ENCODE data around the gene UXT. TPM values are rescaled to one million over a fixed set of nuclear protein-coding genes. Genes with fewer than 3 reads are reported as not detected.

Gene UXT
- total and polyA plus RNA-seq, 9 of the 15 experiments (the other 6 are each of a cell fraction or from before 2014, with no cell fraction given): 141 to 300 (median 204) TPM

DNA sequence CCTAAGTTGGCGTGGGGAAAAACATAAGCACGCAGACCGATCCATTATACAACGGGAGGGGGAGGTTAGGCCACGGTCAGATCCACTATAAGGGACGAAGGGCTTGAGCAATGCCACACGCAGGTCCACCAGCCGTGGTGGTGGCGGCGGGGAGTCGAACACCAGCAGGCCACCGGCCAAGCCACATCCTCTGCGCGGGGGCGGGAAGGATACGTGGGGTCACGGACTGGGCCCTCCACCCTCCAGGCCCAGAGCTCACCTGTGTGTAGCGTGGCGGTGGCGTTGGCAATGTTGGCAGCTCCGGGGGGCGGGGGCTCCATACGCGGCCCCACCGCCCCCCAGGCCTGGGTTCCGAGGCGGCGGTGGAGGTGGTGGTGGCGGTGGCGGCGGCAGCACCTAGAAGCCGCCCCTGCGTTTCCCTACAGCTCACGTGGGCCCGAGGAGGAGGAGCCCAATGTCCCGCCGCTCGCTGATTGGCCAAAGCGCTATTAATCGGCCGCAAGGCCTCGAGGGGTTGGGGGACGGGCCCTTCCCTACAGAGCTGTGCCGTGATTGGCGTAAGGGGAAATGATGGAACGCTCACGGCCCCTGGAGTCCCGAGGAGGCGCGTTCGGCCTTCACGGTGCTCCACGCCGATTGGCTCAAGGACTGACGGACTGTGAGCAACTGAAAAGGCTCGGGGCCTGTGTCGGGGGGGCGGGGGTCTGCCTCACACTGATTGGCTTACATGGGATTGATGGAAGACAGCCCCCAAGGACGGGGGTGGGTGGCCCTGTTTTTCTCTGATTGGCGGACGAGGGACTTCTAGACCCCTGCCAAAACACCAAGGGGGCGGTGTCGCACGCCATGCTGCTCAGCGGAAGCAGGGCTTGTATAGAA lies 8.6 kb downstream of the UXT start, which contains the start of gene ELK1 (continued):
- TF ChIP-seq CEBPB (tag; IDR thresholded peaks at IDR 0.05): no peak
- TF ChIP-seq CTBP1 (IDR thresholded peaks at IDR 0.05; ENCODE audit: borderline replicate concordance): no peak; the same call in none of the 2 replicates
- TF ChIP-seq SREBF1 (IDR thresholded peaks at IDR 0.05; ENCODE audit: borderline replicate concordance, low read depth, low read length): no peak
- no peak for TF ChIP-seq RBM14 (IDR thresholded peaks at IDR 0.05; ENCODE audit: borderline replicate concordance, insufficient read depth, low read depth, low read length)
- TF ChIP-seq PRPF4 (IDR thresholded peaks at IDR 0.05; ENCODE audit: insufficient read depth, low read depth, low read length, poor library complexity, severe bottlenecking): no peak
- TF ChIP-seq NUFIP1 (IDR thresholded peaks at IDR 0.05; ENCODE audit: partially characterized antibody): no peak
- no peak for TF ChIP-seq RBM17 (IDR thresholded peaks at IDR 0.05; ENCODE audit: borderline replicate concordance, low read depth, low read length)
- TF ChIP-seq ZNF699 (CRISPR knock-in tag; IDR thresholded peaks at IDR 0.05; ENCODE audit: insufficient replicate concordance): no peak
- no peak for TF ChIP-seq ILK (tag; IDR thresholded peaks at IDR 0.05; ENCODE audit: borderline replicate concordance, low read depth)
- TF ChIP-seq BMI1 (IDR thresholded peaks at IDR 0.05; ENCODE audit: low read length): no peak
- no peak for TF ChIP-seq ZNF764 (CRISPR knock-in tag; IDR thresholded peaks at IDR 0.05; ENCODE audit: low read depth)
- no peak for TF ChIP-seq NR1H2 (CRISPR knock-in tag; IDR thresholded peaks at IDR 0.05)
- TF ChIP-seq, protein P1, sequence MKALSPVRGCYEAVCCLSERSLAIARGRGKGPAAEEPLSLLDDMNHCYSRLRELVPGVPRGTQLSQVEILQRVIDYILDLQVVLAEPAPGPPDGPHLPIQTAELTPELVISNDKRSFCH (CRISPR knock-in tag; IDR thresholded peaks at IDR 0.05): no peak
- TF ChIP-seq, protein P1 (tag; IDR thresholded peaks at IDR 0.05): no peak
- no peak for TF ChIP-seq CBFB (CRISPR knock-in tag; IDR thresholded peaks at IDR 0.05)
- peak; percentile 33 for TF ChIP-seq CCNT2 (IDR thresholded peaks at IDR 0.05; ENCODE audit: borderline replicate concordance, extremely low read depth, insufficient read length, low read depth, low read length)
- no peak for TF ChIP-seq RUNX1 (IDR thresholded peaks at IDR 0.05; ENCODE audit: low read depth)
- no peak for TF ChIP-seq BRCA1 (IDR thresholded peaks at IDR 0.05)
- TF ChIP-seq BRCA1 (CRISPR knock-in tag; IDR thresholded peaks at IDR 0.05): no peak
- no peak for TF ChIP-seq JUNB (CRISPR knock-in tag; conservative IDR thresholded peaks at IDR 0.05)
- TF ChIP-seq NRF1 (conservative IDR thresholded peaks at IDR 0.05 in 1 of 2, IDR thresholded peaks at IDR 0.05 in 1 of 2): peak; percentile 64 to 65
- TF ChIP-seq BRD9 (IDR thresholded peaks at IDR 0.05; ENCODE audit: low read depth, partially characterized antibody): no peak
- TF ChIP-seq HNRNPUL1 (IDR thresholded peaks at IDR 0.05; ENCODE audit: low read length): no peak
- TF ChIP-seq CBX1 (IDR thresholded peaks at IDR 0.05; ENCODE audit: low read depth): no peak
- peak; percentile 47; the same call in 1 of the 2 replicates for TF ChIP-seq MYC (IDR thresholded peaks at IDR 0.05; ENCODE audit: low read depth, low read length)
- TF ChIP-seq MYC (CRISPR knock-in tag; IDR thresholded peaks at IDR 0.05; ENCODE audit: borderline replicate concordance, low read depth): no peak
- no peak for TF ChIP-seq RBM25 (IDR thresholded peaks at IDR 0.05; ENCODE audit: low read depth, low read length, severe bottlenecking)
- TF ChIP-seq RBM22 (IDR thresholded peaks at IDR 0.05; ENCODE audit: low read depth, low read length, poor library complexity, severe bottlenecking): peak; percentile 51
- TF ChIP-seq, protein P2, sequence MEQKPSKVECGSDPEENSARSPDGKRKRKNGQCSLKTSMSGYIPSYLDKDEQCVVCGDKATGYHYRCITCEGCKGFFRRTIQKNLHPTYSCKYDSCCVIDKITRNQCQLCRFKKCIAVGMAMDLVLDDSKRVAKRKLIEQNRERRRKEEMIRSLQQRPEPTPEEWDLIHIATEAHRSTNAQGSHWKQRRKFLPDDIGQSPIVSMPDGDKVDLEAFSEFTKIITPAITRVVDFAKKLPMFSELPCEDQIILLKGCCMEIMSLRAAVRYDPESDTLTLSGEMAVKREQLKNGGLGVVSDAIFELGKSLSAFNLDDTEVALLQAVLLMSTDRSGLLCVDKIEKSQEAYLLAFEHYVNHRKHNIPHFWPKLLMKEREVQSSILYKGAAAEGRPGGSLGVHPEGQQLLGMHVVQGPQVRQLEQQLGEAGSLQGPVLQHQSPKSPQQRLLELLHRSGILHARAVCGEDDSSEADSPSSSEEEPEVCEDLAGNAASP (IDR thresholded peaks at IDR 0.05): no peak
- no peak for TF ChIP-seq SMARCA4 (IDR thresholded peaks at IDR 0.05)
